Fibroblast of gingiva (primary cell): ENCODE data around the gene COQ10B.
"Not testable (repeated sequence)": the region's sequence is repeated elsewhere in the genome, so short reads cannot be mapped to it uniquely, and the experiment has no call there.

Experiments used
- DNase-seq: peaks from one replicate; pipeline ENCODE4 v3.0.0-alpha.2; 2011; ENCODE audit warnings: low read depth

COQ10B gene

DNA sequence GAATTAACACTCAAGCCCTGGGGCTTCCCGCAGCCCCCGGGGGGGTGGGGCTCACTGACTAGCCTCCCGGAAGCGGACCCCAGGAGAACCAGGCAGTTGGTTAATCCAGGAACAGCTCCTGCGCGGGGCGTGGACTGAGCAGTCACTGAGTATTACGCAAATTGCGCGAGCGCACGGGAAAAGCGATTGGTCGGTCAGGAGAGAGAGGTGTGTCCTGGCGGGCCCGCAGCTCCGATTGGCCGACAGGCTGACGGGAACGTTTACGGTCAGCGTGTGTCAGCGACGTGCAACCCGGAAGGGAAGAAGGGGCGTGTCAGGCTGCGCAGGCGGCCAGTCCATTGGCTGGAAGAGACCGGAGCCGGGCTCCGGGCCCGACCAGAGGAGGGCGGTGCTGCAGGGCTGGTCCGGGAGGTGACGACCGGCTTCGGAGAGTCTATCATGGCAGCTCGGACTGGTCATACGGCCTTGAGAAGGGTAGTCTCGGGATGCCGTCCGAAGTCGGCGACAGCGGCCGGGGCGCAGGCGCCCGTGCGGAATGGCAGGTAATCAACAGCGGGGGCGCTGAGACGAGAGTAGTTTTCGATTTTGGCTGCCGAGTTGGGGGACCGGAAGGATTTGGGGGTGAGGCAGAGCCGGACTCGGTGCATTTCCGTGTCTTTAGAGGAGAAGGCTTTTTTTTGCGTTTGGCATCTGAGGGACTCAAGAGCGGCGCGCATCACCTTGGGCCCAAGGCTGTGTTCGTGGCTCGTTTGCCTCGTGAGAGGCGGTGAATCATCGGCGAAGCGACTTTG lies at the start of gene COQ10B:
Gene COQ10B, plus strand, starts transcription at position 430 of the 791 bp plus-strand sequence. Its CDS starts 9 bp downstream, at position 439.
- peak; percentile 100 for DNase-seq

DNA sequence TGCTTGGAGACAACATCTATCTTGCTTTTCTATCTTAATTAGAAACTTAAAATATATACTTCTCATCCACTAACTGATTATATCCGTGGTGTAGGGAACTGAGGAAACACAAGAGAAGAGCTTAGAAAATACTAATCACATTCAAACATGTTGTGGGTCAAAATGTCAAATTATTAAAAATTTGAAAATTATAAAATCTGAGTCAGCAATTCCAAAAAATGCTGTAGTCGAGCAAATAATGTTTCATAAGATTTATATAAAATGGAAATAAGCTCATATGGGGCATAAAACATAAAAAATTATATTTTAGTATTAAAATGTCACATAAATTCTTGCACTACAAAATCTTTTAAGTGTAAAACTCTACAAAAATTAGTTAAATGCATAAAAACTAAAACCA lies 47.8 kb upstream of the COQ10B start:
- no peak for DNase-seq

DNA sequence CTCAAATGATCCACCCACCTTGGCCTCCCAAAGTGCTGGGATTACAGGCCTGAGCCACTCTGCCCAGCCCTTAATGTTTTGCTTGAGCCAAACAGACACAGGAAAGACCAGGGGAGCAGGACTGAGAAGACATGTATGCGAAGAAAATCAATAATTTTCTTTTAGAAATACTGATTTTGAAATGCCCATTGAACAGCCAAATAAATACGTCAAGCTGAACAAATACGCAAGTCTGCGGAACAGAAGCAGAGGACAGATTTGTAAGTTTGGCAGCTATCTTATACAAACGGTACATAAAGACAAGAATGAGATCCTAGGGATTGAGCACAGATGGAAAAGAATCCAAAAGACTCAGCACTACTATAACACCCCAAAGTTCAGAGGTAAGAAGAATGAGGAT lies 39.3 kb upstream of the COQ10B start:
- DNase-seq = no peak

DNA sequence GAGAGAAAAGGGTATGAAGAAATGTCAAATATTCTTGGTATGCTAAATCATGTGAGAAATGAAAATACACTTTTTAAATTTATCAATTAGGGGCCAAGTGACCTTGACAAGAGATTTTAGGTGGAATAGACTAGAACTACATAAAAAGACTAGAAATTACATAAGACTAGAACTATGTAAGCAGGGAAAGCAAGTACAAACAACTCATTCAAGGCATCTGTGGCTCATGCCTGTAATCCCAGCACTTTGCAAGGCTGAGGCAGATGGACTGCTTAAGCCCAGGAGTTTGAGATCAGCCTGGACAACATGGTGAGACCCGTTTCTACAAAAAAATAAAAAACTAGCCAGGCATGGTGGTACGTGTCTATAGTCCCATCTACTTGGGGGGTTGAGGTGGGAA lies 38.8 kb upstream of the COQ10B start:
- DNase-seq = no peak

DNA sequence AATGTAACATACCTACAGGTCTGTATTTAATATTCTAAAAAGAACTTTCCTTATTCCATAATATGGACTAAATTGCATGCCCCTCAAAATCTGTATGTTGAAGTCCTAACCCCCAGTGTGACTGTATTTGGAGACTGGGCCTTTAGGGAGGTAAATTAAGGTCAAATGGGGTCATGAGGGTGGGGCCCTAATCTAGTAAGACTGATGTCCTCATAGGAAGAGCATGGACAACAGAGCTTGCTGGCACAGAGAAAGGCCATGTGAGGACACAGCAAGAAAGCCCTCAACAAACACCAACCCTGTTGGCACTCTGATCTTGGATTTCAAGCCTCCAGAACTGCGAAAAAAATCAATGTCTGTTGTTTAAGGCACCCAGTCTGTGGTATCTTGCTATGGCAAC lies 37.1 kb upstream of the COQ10B start:
- no peak for DNase-seq

DNA sequence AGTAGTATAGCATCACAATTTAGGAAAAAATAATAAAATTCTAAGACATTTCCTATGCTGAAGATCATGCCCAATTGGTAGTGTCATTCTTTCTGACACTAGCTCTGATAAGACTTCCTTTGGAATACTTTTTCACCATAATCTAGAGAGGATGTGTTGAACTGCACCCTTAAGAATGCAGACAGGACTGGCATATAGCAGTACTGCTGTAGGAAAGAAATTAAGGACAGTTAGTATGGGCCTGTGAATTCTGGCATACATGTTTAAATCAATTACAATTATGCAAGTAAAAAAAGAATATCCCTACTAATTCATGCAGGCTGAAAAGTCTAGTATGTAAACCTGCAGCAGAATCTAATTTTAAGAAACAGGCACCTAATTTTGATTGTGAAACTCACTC lies 33.9 kb upstream of the COQ10B start:
- DNase-seq = no peak

DNA sequence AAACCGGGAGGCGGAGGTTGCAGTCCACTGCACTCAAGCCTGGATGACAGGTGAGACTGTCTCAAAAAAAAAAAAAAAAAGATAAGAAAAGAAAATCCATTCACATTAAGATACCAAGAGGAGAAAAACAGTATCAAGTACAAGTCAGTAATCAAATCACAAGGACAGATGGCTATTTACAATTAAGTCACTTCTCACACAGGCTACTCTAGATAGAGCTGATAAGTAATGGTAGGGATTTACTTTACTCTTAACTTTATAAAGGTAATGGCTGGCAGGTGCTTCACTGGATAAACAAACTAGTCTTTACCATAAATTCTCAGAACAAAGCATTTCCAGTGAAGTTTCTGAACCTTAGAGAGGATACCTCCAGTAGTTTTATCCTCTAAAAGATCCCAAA lies 30.0 kb upstream of the COQ10B start:
- DNase-seq = no peak

DNA sequence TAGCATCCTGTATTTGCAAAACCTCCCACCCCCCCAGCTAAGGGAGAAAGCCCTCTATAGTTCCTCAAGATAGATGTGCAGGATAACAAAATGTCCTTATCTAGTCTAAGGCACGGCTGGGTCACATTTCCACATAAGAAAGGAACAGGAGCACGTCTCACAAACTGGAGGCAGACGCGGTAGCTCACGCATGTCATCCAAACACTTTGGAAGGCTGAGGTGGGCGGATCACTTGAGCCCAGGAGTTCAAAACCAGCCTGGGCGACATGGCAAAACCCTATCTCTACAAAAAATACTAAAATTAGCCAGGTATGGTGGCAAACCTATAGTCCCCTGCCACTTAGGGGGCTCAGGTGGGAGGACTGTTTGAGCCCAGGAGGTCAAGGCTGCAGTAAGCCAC lies 27.8 kb upstream of the COQ10B start:
- no peak for DNase-seq

DNA sequence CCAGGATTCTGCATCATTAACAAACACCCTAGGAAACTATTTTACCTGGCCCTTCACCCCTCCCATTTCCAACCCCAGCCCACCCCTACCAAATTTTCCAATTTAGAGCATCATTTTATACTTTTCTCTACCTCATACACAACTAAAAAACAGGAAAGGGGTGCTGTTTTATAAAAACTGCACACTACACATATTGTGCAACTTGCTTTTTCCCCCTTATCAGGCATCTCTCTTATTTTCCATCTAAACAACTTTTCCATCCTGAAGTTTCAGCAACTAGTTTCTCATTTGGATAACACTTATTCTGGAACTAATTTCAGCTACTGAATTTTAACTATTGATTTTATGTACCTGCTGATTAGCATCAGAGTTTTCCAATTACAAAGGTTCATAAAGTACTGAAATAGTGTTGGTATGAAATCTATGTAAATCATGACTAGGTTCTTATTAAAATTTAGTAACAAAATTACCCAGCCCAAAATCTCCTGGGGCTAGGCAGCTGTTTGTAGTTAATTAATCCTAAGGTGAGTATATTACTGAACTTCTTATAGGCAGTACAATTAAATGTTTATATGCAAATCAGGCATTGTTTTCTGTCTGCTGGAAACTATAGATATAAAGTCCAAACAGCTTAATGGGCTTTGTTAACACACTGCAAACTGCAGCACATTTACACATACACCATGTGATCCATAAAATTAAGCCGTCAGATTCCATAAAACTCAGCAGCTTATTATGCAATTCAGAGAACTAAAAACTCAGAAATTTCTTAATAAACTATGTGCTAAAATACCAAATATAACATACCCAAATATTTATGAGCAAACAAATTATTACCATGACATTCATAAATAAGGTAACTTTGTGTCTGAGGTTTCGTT lies 26.4 kb upstream of the COQ10B start:
- DNase-seq = peak; percentile 23

DNA sequence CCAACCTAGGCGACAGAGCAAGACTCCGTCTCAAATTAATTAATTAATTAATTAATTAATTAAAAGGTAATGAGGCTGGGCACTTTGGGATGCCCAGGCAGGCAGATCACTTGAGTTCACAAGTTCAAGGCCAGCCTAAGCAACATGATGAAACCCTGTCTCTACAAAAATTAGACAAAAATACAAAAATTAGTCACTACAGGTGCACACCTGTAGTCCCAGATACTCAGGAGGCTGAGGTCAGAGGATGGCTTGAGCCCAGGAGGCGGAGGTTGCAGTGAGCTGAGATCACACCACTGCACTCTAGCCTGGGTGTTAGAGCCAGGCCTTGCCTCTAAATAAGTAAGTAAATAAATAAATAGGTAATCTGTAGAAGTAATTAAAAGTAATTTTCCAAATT lies 25.4 kb upstream of the COQ10B start:
- DNase-seq = no peak

DNA sequence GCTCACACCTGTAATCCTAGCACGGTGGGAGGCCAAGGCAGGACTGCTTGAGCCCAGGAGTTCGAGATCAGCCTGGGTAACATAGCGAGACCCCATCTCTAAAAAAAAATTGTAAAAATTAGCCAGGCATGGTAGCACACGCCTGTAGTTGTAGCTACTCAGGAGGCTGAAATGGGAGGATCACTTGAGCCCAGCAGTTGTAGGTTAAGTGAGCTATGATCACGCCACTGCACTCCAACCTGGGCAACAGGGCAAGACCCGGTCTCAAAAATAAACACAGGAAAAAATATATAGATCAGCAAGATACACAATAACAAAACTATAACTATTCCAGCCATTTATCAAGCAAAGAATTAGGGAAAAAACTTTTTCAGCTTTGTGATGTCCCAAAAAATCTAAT lies 21.5 kb upstream of the COQ10B start:
- no peak for DNase-seq

DNA sequence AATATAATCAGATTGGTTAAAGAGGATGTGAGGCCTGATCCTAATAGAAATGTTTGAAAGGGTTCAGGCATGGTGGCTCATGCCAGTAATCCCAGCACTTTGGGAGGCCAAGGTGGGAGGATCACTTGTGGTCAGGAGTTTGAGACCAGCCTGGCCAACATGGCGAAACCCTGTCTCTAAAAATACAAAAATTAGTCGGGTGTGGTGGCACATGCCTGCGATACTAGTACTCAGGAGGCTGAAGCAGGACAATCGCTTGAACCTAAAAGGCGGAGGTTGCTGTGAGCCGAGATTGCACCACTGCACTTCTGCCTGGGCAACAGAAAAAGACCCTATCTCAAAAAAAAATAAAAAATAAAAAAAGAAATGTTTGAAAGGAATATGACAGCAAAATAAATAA lies 20.8 kb upstream of the COQ10B start:
- not testable (repeated sequence) for DNase-seq

DNA sequence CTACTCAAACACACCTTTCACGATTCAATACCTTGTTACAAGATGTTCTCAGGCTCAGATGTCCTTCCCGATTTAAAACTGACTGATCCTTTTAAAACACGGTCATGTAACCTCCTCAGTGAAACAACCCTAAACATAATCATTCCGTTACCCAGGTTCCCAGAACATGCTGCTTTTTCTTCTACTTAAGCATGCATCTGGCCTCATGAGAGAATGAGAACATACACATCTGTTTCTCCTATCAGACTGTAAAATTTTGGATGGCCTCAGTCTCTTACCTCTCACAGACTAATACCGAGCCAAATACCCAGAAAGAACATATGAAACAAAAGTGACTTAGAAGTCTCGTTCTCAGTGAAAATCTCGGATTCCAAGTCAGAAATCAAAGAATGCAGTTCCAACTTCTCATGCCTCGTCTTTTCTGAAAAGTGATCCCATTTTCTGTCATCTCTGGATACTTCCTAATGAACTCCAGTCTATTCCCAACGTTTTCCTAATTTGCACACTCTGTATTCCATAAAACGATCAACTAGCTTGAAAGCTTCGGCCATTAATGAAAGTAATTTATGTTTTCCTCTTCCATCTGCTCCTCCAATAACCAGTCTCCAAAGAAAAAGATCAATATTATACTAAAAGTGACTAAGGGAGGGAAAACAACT lies 19.4 kb upstream of the COQ10B start:
- DNase-seq = peak; percentile 13

DNA sequence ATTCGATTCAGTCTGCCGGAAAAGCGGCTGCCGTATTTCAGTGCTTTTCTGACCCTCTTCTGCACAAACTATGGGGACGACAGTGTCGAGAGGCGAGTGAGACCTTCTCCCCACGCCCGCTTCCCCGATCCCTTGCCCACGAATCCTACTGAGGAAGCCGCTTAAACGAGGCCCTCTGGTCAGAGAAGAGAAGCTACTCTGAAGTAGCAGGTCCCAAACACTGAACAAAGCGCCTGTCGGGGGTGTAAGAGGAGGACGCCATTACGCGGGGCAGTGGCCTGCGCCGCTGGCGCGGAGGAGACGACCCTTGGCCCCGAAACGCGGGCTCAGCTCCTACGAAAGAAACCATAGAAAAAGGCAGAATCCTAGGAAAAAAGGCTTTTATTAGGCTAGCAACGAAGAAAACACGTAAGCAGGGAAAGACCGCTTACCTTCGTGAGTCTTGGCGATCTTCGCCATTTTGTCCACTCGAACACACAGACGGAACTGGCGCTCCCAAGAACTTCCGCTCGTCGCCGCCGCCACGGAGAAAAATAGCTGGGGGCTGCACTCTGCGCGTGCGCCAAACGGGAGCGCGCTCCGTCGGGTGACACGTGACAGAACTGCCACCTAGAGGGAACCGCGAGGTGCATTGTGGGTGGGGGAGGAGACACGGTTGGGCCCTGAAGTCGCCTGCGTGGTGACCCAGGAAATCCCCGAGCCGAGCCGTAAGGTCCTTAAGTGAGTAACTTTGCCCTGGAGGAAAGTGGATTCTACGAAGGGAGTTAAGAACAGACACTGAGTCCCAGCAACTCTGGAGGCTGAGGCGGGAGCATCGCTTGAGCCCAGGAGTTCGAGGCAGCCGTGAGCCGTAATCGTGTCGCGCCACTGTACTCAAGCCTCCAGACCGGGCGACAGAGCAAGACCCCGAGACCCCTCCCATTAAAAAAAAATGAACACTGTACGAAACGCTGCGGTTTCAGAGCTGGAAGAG lies 18.5 kb upstream of the COQ10B start, which contains the start of gene SF3B1:
Gene SF3B1, minus strand, starts transcription at position 488 of the 973 bp plus-strand sequence. Its CDS starts 29 bp downstream, at position 459.
- DNase-seq = peak; percentile 98

DNA sequence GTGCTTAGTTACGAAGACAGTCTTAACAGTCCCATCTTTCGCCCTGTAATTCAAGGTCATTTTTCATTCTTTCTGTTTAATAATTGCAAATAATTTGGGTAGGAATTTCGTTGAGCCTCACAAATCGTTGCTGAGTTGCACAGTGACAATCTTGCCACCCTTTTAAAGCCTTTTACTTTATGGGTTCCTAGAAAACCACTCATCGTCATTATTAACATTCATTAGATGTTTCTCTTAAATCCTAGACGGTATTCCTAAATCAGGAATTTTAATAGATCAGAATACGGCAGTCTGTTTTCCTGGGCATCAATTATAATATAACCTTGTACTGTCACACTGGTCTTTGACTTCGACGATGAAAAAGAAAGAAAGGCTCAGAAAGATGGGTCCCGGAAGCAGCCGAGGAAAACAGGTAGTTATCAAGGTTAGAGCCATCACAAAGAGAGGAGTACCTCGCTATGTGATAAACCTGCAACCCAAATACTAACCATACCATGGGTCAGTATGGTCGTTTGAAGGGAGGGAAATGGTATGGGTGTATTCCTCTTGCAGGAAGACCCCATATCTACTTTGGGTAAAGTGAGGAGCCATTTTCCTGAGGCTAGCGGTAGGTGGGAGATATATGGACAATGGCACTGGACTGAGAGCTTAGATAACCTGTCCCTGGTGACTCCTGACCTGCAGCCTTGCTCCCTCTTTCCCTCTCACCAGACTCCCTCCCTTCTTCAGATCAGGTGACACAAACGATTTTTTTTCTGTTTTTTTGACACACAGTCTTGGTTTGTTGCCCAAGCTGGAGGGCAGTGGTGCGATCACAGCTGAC lies 17.5 kb upstream of the COQ10B start:
- DNase-seq = no peak

DNA sequence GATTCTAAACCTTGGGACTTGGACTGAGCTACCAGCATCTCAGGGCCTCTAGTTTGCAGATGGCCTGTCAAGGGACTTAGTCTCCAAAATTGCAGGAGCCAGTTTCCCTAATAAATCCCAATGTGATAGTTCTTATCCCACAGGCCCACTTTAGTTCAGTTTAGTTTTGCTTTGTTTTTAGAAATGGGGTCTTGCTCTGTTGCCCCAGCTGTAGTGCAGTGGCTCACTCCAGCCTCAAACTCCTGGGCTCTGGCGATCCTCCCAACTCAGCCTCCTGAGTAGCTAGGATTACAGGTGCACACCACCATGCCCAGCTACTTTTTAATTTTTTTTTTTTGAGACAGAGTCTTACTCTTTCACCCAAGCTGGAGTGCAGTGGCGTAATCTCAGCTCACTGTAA lies 16.0 kb upstream of the COQ10B start:
- no peak for DNase-seq

DNA sequence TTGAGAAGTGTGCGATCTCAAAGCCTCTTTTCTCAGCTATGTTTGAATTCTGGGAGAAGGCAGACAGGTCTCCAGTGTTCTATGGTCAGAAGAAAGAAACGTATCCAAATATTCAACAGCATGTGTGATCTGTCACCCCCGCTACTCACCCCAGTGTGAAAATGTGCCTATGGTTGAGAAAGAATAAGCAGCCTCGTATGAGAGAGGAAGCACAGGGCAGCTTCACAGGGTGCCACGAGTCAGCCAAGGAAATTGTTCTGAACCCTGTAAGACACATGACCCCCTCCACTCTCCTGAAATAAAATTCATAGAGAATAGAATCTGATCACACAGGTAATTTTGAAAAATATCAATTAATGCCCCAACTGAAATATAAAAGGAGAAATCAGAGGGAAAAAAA lies 10.5 kb upstream of the COQ10B start:
- no peak for DNase-seq

DNA sequence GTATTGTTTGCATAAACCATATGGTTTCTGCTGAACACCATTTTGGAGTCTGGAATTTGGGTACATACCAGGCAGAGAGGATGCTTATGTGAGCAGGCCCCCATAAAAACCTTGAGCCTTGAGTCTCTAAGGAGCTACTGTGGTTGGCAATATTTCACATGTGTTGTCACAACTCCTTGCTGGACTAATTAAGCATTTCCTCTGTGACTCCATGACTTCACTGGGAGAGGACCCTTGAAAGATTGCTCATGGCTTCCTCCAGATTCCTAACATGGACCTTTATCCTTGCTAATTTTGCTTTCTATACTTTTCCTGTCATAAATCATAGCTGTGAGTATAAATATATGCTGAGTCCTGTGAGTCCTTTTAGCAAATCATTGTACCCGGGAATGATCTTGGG lies 7.6 kb upstream of the COQ10B start:
- no peak for DNase-seq

DNA sequence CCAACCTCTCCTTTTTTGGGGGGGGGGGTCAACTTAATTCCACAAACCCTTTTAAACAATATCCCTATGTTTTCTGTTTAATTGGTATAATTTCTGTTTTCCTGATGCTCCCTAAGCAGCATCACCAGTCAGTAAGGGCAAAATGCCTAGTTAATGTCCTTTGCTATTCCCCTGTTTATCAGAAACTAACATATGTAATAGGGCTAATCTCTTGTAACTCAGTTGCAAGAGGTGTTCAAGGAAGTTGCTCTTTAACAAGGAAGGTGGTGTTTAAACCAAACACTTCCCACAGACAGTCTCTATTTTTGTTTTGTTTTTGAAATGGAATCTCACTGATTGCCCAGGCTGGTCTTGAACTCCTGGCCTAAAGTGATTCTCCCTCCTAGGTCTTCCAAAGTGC lies 6.5 kb upstream of the COQ10B start:
- DNase-seq = no peak

DNA sequence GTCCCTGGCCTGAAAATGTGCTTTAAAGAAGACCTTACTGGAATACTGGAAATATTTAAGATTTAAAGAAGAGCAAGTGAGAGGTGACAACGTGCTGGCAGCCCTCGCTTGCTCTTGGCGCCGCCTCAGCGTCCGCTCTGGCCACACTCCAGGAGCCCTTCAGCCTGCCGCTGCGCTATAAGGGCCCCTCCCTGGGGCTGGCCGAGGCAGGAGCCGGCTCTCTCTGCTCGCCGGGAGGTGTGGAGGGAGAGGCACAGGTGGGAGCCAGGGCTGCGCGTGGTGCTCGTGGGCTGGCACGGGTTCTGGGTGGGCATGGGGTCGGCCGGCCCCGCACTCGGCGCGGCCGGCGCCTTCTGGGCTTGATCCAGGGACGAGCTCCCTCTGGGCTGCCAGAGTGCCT lies 2.9 kb upstream of the COQ10B start:
- no peak for DNase-seq
